ENCODE results near the gene STARD13. TPM values are rescaled to one million over a fixed set of nuclear protein-coding genes. Genes with fewer than 3 reads are reported as not detected.

STARD13 gene
- total and polyA plus RNA-seq, 12 donors, result 7.1 to 38.3 (median 27.8) TPM

- intact Hi-C loops (cut with DNase I), result no loop called here
- WGBS, 2 donors, result 88 to 90% methylated on average over 7 of the region's 7 CpGs
- ATAC-seq, result no peak
- DNase-seq, result no peak
- H3K36me3 ChIP-seq, result no peaks in the 10 kb centered on the region
- H3K4me3 ChIP-seq, result no peak overlapping the region
- H3K27me3 ChIP-seq, result no peaks in the 10 kb centered on the region
- H3K9me3 ChIP-seq, result no peaks in the 10 kb centered on the region
- TF ChIP-seq CTCF (IDR thresholded peaks at IDR 0.05), result no peak
- peak overlapping the region in 5 of 10 donors; percentile 0 to 54 (median 25) for H3K27ac ChIP-seq
- H3K4me1 ChIP-seq, result peaks cover 0 to 36% (median 17%) of the 10 kb centered on the region in 9 donors
Measured at GRCh38 chr13:33053397-33054066, 232.0 kb downstream of the STARD13 start.
